CD14-positive monocyte (primary cell): ENCODE data around the gene PXDC1. TPM values are rescaled to one million over a fixed set of nuclear protein-coding genes. Genes with fewer than 3 reads are reported as not detected.

Source experiments
- DNase-seq, 3 donors: peaks; one replicate each; pipeline ENCODE4 v3.0.0-alpha.2; 2011 to 2022
- H2AFZ ChIP-seq: 2 replicates; pipeline ENCODE4 v1.6.0; 2012; ENCODE audit warnings: mild to moderate bottlenecking, low read depth, low read length, inconsistent platforms; ENCODE audit not compliant: insufficient read depth, poor library complexity, severe bottlenecking
- H3K27ac ChIP-seq, 2 donors: 1 replicate in 1 of 2; 2 replicates in 1 of 2; pipeline ENCODE4 v1.5.1; 2012 to 2013; ENCODE audit warnings: low read length in 2 of 2, control low read depth in 1 of 2, inconsistent platforms in 1 of 2, low read depth in 1 of 2, mild to moderate bottlenecking in 1 of 2
- H3K27me3 ChIP-seq, 2 donors: one replicate each; pipeline versions ENCODE4 v1.6.0 to v1.6.1; 2011 to 2013; ENCODE audit warnings: low read length in 2 of 2; ENCODE audit not compliant: control insufficient read depth in 2 of 2, insufficient read depth in 2 of 2
- H3K36me3 ChIP-seq, 2 donors: replicated peaks in 1 of 2; 1 replicate in 1 of 2; 2 replicates in 1 of 2; pipeline versions ENCODE4 v1.5.1 to v1.6.1; 2012 to 2013; ENCODE audit warnings: low read length in 2 of 2, control low read depth in 1 of 2, inconsistent platforms in 1 of 2, mild to moderate bottlenecking in 1 of 2; ENCODE audit not compliant: insufficient read depth in 2 of 2, control insufficient read depth in 1 of 2
- H3K4me1 ChIP-seq, 2 donors: 1 replicate in 1 of 2; 2 replicates in 1 of 2; pipeline versions ENCODE4 v1.5.1 to v1.6.1; 2012 to 2013; ENCODE audit warnings: low read length in 2 of 2, control low read depth in 1 of 2, inconsistent platforms in 1 of 2, mild to moderate bottlenecking in 1 of 2, moderate library complexity in 1 of 2; ENCODE audit not compliant: insufficient read depth in 2 of 2, control insufficient read depth in 1 of 2
- H3K4me2 ChIP-seq: replicated peaks from 2 replicates; pipeline ENCODE3; 2012; ENCODE audit warnings: low read length, moderate library complexity, mild to moderate bottlenecking; ENCODE audit not compliant: poor library complexity, severe bottlenecking; ENCODE audit errors: extremely low read depth
- H3K4me3 ChIP-seq, 3 experiments: fragments of 200-600 bp in 1 of 3; sonication (generic) in 1 of 3; replicated peaks in 1 of 3; 1 replicate in 2 of 3; 2 replicates in 1 of 3; pipeline ENCODE4 v1.5.1; 2011 to 2013; ENCODE audit warnings: low read length in 3 of 3, mild to moderate bottlenecking in 3 of 3, control low read depth in 2 of 3, low read depth in 2 of 3, inconsistent platforms in 1 of 3, moderate library complexity in 1 of 3
- H3K79me2 ChIP-seq: 2 replicates; pipeline ENCODE4 v1.6.0; 2012; ENCODE audit warnings: mild to moderate bottlenecking, control low read depth, inconsistent platforms, low read length, moderate library complexity; ENCODE audit not compliant: insufficient read depth
- H3K9ac ChIP-seq: 2 replicates; pipeline ENCODE4 v1.6.0; 2017; ENCODE audit warnings: low read length, mild to moderate bottlenecking; ENCODE audit not compliant: insufficient read depth, poor library complexity, severe bottlenecking
- H3K9me3 ChIP-seq, 2 donors: replicated peaks in 1 of 2; 1 replicate in 1 of 2; 2 replicates in 1 of 2; pipeline versions ENCODE4 v1.5.1 to v1.6.1; 2012 to 2013; ENCODE audit warnings: low read length in 2 of 2, control low read depth in 1 of 2; ENCODE audit not compliant: control insufficient read depth in 1 of 2, insufficient read depth in 1 of 2
- H4K20me1 ChIP-seq: 2 replicates; pipeline ENCODE4 v1.6.0; 2012; ENCODE audit warnings: mild to moderate bottlenecking, low read length, control low read depth, moderate library complexity; ENCODE audit not compliant: insufficient read depth
- H3K27ac Mint-ChIP-seq, 7 donors: one replicate each; pipeline ENCODE4 v1.8.0; 2020; ENCODE audit warnings: mild to moderate bottlenecking in 7 of 7, mixed read lengths in 7 of 7, moderate library complexity in 6 of 7, inconsistent platforms in 2 of 7
- H3K27me3 Mint-ChIP-seq, 3 donors: one replicate each; pipeline ENCODE4 v1.8.0; 2021 to 2022; ENCODE audit warnings: low read depth in 3 of 3, mild to moderate bottlenecking in 3 of 3, mixed read lengths in 3 of 3, moderate library complexity in 3 of 3, inconsistent platforms in 1 of 3
- H3K36me3 Mint-ChIP-seq, 2 donors: one replicate each; pipeline ENCODE4 v1.8.0; 2020; ENCODE audit warnings: mixed read lengths in 2 of 2, inconsistent platforms in 1 of 2, mild to moderate bottlenecking in 1 of 2
- H3K4me1 Mint-ChIP-seq: one replicate; pipeline ENCODE4 v1.8.0; 2020; ENCODE audit warnings: mild to moderate bottlenecking, mixed read lengths
- H3K4me3 Mint-ChIP-seq, 2 donors: one replicate each; pipeline ENCODE4 v1.8.0; 2020; ENCODE audit warnings: mild to moderate bottlenecking in 2 of 2, mixed read lengths in 2 of 2, moderate library complexity in 1 of 2
- H3K9me3 Mint-ChIP-seq, 7 donors: one replicate each; pipeline ENCODE4 v1.8.0; 2020 to 2022; ENCODE audit warnings: mixed read lengths in 7 of 7, mild to moderate bottlenecking in 6 of 7, moderate library complexity in 6 of 7, inconsistent platforms in 2 of 7
- WGBS: methylation state at CpG from one replicate; pipeline ENCODE4 v1.1.5; 2013; ENCODE audit warnings: missing lambda C conversion rate; ENCODE audit not compliant: insufficient coverage; 5-methylcytosine and 5-hydroxymethylcytosine counted together
- intact Hi-C, 2 donors: fragments of 100-400 bp; cut with micrococcal nuclease; formaldehyde crosslinking; loops; one replicate each; pipeline versions ENCODE4 v1.15.0 to v1.15.1; 2023
- polyA plus RNA-seq, 3 donors: library from polyadenylated mRNA; depleted of rRNA in 1 of 3; unstranded in 2 of 3; stranded (reverse) in 1 of 3; fragments of 300-500 nt in 2 of 3; fragments of >200 nt in 1 of 3; fragmentation: Illumina TruSeq in 2 of 3; gene quantifications; 1 replicate in 2 of 3; 2 replicates in 1 of 3; pipeline ENCODE4 v1.2.3, GENCODE V29; 2012 to 2021
- TF ChIP-seq, protein P1 (sequence below): fragments of 200-600 bp; IDR thresholded peaks from one replicate; pipeline ENCODE4 v1.8.0; 2022; ENCODE audit warnings: antibody characterized with exemption, mild to moderate bottlenecking

Gene PXDC1
- polyA plus RNA-seq, 3 donors = 0.48 to 0.92 (median 0.55) TPM

DNA sequence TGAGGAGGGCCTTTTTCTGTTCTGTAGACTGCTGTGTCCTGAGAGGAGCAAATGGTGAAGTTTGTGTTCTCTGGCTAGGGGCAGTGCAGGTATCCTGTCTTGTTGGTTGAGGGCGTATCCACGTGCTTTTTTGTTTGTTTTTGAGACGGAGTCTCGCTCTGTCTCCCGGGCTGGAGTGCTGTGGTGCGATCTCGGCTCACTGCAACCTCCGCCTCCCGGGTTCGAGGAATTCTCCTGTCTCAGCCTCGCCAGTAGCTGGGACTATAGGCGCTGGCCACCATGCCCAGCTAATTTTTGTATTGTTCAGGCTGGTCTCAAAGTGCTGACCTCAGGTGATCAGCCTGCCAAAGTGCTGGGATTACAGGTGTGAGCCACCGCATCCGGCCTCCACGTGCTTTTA, 10.8 kb upstream of the PXDC1 start:
- no peaks in the 10 kb centered on the region for H4K20me1 ChIP-seq
- no peaks in the 10 kb centered on the region for H3K9me3 ChIP-seq
- peaks cover 7 to 9% of the 10 kb centered on the region in 2 donors for H3K4me1 ChIP-seq
- 96% methylated on average over 15 of the region's 15 CpGs for WGBS
- no peak overlapping the region for H3K4me3 Mint-ChIP-seq
- no peak overlapping the region for H3K27ac Mint-ChIP-seq
- H3K79me2 ChIP-seq = no peaks in the 10 kb centered on the region
- TF ChIP-seq, protein P1, sequence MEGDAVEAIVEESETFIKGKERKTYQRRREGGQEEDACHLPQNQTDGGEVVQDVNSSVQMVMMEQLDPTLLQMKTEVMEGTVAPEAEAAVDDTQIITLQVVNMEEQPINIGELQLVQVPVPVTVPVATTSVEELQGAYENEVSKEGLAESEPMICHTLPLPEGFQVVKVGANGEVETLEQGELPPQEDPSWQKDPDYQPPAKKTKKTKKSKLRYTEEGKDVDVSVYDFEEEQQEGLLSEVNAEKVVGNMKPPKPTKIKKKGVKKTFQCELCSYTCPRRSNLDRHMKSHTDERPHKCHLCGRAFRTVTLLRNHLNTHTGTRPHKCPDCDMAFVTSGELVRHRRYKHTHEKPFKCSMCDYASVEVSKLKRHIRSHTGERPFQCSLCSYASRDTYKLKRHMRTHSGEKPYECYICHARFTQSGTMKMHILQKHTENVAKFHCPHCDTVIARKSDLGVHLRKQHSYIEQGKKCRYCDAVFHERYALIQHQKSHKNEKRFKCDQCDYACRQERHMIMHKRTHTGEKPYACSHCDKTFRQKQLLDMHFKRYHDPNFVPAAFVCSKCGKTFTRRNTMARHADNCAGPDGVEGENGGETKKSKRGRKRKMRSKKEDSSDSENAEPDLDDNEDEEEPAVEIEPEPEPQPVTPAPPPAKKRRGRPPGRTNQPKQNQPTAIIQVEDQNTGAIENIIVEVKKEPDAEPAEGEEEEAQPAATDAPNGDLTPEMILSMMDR = no peak
- H3K27me3 ChIP-seq = no peaks in the 10 kb centered on the region
- no peaks in the 10 kb centered on the region for H3K36me3 Mint-ChIP-seq
- H3K4me3 ChIP-seq = no peak overlapping the region
- no peak overlapping the region for H3K9ac ChIP-seq
- intact Hi-C loops = no loop called here
- H3K4me2 ChIP-seq = no peak overlapping the region
- no peak for DNase-seq
- H2AFZ ChIP-seq = no peak overlapping the region
- H3K9me3 Mint-ChIP-seq = no peaks in the 10 kb centered on the region
- H3K4me1 Mint-ChIP-seq = peaks cover 7% of the 10 kb centered on the region
- no peaks in the 10 kb centered on the region for H3K36me3 ChIP-seq
- no peak overlapping the region for H3K27ac ChIP-seq
- peaks cover 0 to 2% (median 2%) of the 10 kb centered on the region in 3 donors for H3K27me3 Mint-ChIP-seq

- no peak for DNase-seq
- Mint-ChIP-seq H3K36me3 (no peaks in the 10 kb centered on the region), H3K27me3 (peaks cover 1 to 2% (median 2%) of the 10 kb centered on the region in 3 donors), H3K4me3 (no peak overlapping the region), H3K9me3 (no peaks in the 10 kb centered on the region), H3K27ac (no peak overlapping the region), H3K4me1 (peaks cover 6% of the 10 kb centered on the region)
- Histone ChIP-seq H3K4me1 (peaks cover 7% of the 10 kb centered on the region in 2 donors), H4K20me1 (no peaks in the 10 kb centered on the region), H3K9me3 (no peaks in the 10 kb centered on the region), H3K4me3 (no peak overlapping the region), H3K4me2 (no peak overlapping the region), H3K27me3 (no peaks in the 10 kb centered on the region), H3K9ac (no peak overlapping the region), H3K36me3 (no peaks in the 10 kb centered on the region), H3K27ac (no peak overlapping the region), H3K79me2 (no peaks in the 10 kb centered on the region), H2AFZ (no peak overlapping the region)
- WGBS = 100% methylated on average over 2 of the region's 8 CpGs
- intact Hi-C loops = no loop called here
- TF ChIP-seq, protein P1 = no peak
These were observed 10.4 kb upstream of the PXDC1 start for GRCh38 chr6:3761989-3762270.
